GM10266 (cell line): Measurements from ENCODE around the gene TNFSF11.

Experiments used
- DNase-seq: peaks from one replicate; pipeline ENCODE4 v3.0.0; 2012; ENCODE audit errors: extremely low spot score
- TF ChIP-seq, protein P1 (sequence below): IDR thresholded peaks from 2 replicates; pipeline ENCODE4 v1.5.1; 2012; ENCODE audit warnings: mild to moderate bottlenecking, low read depth; ENCODE audit not compliant: control insufficient read depth, insufficient read depth; ENCODE audit errors: missing control alignments

Gene TNFSF11

DNA sequence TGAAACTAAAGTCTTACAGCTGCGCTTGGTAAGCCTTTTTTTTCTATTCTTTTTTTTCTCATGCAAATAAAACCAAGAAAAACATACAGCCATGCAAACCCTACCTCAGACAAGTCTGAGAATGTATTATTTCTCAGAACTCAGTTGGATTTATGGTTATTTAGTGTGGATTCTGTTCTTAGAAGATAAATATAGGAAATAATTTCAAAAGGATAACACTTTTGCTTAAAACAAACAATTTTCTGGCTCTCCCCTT, 40.7 kb upstream of the TNFSF11 start:
- DNase-seq, result no peak
- TF ChIP-seq, protein P1, sequence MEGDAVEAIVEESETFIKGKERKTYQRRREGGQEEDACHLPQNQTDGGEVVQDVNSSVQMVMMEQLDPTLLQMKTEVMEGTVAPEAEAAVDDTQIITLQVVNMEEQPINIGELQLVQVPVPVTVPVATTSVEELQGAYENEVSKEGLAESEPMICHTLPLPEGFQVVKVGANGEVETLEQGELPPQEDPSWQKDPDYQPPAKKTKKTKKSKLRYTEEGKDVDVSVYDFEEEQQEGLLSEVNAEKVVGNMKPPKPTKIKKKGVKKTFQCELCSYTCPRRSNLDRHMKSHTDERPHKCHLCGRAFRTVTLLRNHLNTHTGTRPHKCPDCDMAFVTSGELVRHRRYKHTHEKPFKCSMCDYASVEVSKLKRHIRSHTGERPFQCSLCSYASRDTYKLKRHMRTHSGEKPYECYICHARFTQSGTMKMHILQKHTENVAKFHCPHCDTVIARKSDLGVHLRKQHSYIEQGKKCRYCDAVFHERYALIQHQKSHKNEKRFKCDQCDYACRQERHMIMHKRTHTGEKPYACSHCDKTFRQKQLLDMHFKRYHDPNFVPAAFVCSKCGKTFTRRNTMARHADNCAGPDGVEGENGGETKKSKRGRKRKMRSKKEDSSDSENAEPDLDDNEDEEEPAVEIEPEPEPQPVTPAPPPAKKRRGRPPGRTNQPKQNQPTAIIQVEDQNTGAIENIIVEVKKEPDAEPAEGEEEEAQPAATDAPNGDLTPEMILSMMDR, result no peak

DNA sequence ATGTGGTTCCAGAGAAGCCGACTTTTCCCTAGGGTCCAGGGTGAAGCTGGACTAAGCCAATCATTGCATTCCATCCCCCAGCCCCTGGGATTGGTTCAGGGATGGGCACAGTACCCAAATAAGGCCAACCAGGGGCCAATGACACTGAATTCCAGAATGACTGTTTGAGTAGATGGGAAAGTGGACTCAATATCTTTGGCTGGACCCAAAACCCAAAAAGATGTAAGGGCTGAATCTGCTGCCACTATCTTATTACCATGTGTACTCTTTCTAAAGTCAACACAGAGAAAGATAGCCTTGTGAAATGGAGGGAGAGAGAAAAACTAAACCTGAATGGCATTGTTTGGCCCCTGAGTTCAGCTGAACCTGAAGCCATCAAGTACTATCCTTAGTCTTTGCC, 39.2 kb upstream of the TNFSF11 start:
- TF ChIP-seq, protein P1, result no peak
- DNase-seq, result no peak

DNA sequence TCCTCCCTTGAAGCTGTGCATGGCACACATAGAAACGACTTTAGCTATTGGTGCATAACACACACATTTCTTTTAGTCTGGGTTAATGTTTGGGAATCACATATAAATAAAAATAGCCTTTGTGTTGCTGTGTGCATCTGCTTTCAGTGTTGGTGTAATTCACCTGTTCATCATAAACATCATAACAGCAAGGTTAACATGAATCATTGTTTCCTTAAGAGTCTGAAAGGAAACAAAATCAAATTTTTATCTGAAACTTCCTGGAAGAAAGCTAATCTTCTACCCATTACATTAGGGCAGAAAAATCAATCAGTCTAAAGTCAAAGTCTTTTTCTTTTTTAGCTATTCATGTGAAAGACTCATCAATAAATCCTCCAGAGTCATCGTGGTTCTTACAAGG, 35.0 kb upstream of the TNFSF11 start:
- TF ChIP-seq, protein P1, result no peak

DNA sequence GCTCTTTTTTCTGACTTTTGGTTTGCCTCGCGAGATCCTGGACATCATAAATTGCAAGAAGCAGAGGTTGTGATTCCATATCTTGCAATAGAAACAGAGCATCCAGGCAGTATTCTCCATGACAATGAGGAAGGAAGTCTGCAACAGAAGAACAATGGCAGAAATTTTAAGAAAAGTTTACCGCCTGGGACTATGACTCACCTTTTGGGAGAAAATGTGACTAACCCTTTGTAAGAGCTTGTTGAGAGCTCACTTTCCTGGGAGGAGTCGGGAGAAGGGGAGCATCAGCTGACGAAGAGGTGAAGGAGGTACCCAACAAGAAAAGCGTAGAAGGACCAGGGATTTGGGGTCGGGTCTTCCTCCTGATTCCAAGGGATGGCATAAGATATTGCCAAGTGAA, 34.3 kb upstream of the TNFSF11 start:
- TF ChIP-seq, protein P1, result no peak
- DNase-seq, result no peak

More for the DNA sequence above, 35.0 kb upstream of the TNFSF11 start:
- no peak for DNase-seq

DNA sequence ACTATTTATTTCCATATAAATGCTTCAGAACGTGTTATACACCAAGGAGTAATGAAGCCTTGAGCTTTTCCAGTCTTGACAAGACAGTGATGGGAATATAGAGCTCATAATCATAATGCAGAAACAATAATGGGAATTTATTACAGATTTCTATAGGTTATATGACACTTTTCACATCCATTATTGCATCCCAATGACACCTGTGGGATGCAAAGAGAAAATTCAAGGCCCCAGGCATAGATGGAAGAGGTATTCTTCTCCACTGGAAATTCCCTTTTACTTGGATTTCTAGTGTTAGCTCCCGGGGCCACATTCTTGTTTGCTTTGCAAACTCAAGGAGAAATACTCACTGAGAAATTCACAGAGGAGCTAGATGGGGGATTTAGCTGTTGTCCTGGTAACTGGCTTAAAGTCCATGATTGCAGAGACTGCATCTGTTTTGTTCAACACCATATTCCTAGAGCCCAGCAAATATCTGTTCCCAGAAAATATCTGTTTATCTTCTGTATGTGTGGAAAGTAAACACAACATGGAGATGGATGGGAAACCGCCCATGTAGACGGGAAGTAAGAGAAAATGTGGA, 30.6 kb upstream of the TNFSF11 start:
- TF ChIP-seq, protein P1, result no peak
- no peak for DNase-seq

DNA sequence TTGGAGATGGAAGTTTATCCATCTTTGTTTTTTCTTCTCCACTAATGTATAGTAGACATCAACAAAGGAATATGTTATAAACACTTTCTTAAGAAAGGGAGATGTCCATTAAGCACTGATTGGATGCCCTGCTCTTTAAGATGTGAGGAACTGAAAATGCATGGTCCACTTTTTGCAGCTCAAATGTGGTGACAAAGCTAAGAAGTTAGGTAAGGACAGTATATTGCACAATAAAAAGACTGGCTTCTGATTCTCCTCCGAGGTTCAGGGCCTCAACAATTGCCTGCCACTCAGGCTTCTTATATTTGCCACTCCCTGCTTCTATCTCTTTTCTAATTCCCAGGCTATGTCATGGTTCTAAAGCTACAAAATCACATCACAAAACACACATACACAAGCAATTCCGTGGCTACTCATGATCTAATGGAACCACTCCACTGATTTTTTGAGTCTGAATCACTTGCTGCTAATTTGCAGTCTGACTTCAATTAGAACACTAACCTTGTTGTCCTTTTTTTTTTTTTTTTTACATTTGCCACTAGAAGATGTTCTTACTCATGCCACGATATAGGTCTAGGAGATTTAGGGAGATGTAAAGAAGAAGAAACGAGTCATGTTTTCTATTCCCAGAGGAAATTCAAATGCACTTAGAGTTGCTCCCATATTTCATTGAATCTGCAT, 29.6 kb upstream of the TNFSF11 start:
- no peak for DNase-seq
- TF ChIP-seq, protein P1, result no peak

DNA sequence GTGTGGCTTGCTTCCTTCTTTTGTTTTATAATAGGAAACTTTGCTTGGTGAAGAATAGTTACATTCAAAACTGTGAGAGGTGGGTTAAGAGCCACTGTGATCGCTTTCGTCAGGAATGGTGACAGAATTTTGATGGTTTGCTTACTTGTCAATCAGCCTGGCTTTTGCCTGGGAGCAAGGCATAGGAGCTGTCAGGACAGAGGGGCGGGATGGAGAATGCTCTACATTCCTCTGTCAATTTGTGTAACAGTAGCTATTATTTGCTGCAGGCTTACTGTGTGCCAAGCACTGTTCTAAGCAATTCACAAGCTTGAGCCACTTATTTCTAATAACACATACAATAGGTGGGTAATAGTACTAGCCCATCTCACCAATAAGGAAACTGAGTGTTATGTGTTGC, 28.1 kb upstream of the TNFSF11 start:
- DNase-seq, result no peak
- TF ChIP-seq, protein P1, result no peak
